Motor neuron (in vitro differentiated cells): ENCODE data around the gene CFAP100. TPM values are rescaled to one million over a fixed set of nuclear protein-coding genes. Genes with fewer than 3 reads are reported as not detected.

Experiments
- ATAC-seq, 8 experiments: fragments of 200-7000 bp; cut with Tn5 transposase; replicated peaks in 6 of 8; 2 replicates each; pipeline ENCODE4 v1.8.0; 2021; ENCODE audit warnings: mild to moderate bottlenecking in 8 of 8, moderate library complexity in 8 of 8
- H3K27ac ChIP-seq, 2 donors: fragments of 250-450 bp; sonication (Bioruptor Pico); 2 replicates each; pipeline ENCODE4 v1.9.0; 2021; ENCODE audit warnings: antibody characterized with exemption in 2 of 2, mild to moderate bottlenecking in 2 of 2, moderate library complexity in 1 of 2
- H3K4me1 ChIP-seq, 2 donors: fragments of 250-450 bp; sonication (Bioruptor Pico); replicated peaks in 1 of 2; 2 replicates each; pipeline ENCODE4 v1.6.1; 2021; ENCODE audit warnings: antibody characterized with exemption in 2 of 2, mild to moderate bottlenecking in 2 of 2, moderate library complexity in 1 of 2
- H3K4me3 ChIP-seq, 5 donors: fragments of 250-450 bp; sonication (Bioruptor Pico); 2 replicates each; pipeline ENCODE4 v1.9.0; 2021; ENCODE audit warnings: antibody characterized with exemption in 5 of 5, mild to moderate bottlenecking in 5 of 5, moderate library complexity in 4 of 5
- WGBS, 10 experiments: fragments of 450-650 bp; shearing (Covaris generic); methylation state at CpG; one replicate each; pipeline ENCODE4 v1.0.0; 2022; 5-methylcytosine and 5-hydroxymethylcytosine counted together
- in situ Hi-C, 9 experiments: fragments of 400-800 bp; cut with MboI; loops; one replicate each; pipeline ENCODE4 v1.15.0; 2021; ENCODE audit warnings: low sequenced_read_pairs in 9 of 9, low pct_unique_long_range_greater_than_20kb in 2 of 9; ENCODE audit not compliant: unreplicated experiment in 9 of 9
- total RNA-seq, 8 experiments: library from RNA; unstranded; fragments of 300-600 nt; gene quantifications; 2 replicates each; pipeline versions ENCODE4 v1.2.3 to v1.2.4, GENCODE V29; 2022

CFAP100 gene
- total RNA-seq, 8 experiments from 2014 or later = 0.22 to 5.8 (median 0.66) TPM; not detected in 4

- Histone ChIP-seq H3K4me1 (peaks cover 29 to 31% of the 10 kb centered on the region in 2 donors), H3K4me3 (no peak overlapping the region), H3K27ac (no peak overlapping the region)
- ATAC-seq = no peak
- in situ Hi-C loops = no loop called here
- WGBS, 10 experiments = 50 to 100% (median 83%) methylated on average over 1 to 2 of the region's 3 CpGs; no CpG with 5 or more reads in 5 of the 10 experiments
Observed at GRCh38 chr3:126484662-126485061, 90.0 kb downstream of the CFAP100 start.

GRCh38 chr3:126485176-126485897 is 90.6 kb downstream of the CFAP100 start:
- Histone ChIP-seq H3K27ac (peak overlapping the region in 1 of 2 donors; percentile 4), H3K4me3 (no peak overlapping the region), H3K4me1 (peaks cover 31 to 33% of the 10 kb centered on the region in 2 donors)
- in situ Hi-C loops = no loop called here
- 0 to 100% (median 39%) methylated on average over 1 to 4 of the region's 8 CpGs; no CpG with 5 or more reads in 1 of the 10 experiments for WGBS, 10 experiments
- peak in 7 of 8 experiments; percentile 41 to 82 (median 81) for ATAC-seq

GRCh38 chr3:126485956-126486355 is 91.2 kb downstream of the CFAP100 start:
- H3K4me3 ChIP-seq = no peak overlapping the region
- no peak overlapping the region for H3K27ac ChIP-seq
- in situ Hi-C loops = no loop called here
- ATAC-seq = no peak
- H3K4me1 ChIP-seq = peaks cover 30 to 34% of the 10 kb centered on the region in 2 donors
- 58 to 96% (median 86%) methylated on average over 2 to 5 of the region's 9 CpGs; no CpG with 5 or more reads in 5 of the 10 experiments for WGBS, 10 experiments

Other genes starting within 250 kb of the CFAP100 start
- 1 to 10 TPM in 3 of 8 experiments, under 1 TPM in 5; 0.27 to 7.8 (median 0.75) TPM for gene ALDH1L1, start 214.3 kb upstream of the CFAP100 start, total RNA-seq
- gene KLF15, start 37.5 kb upstream of the CFAP100 start, total RNA-seq = 1 to 10 TPM; 1.6 to 4.7 (median 2.9) TPM
- 10 to 100 TPM; 15.1 to 32.0 (median 24.2) TPM for gene ZXDC, start 81.0 kb downstream of the CFAP100 start, total RNA-seq
- gene UROC1, start 122.9 kb downstream of the CFAP100 start, total RNA-seq = under 1 TPM in 6 of 8 experiments, not detected in 2; 0.04 to 0.38 (median 0.10) TPM
- 1 to 10 TPM in 1 of 8 experiments, under 1 TPM in 2, not detected in 5; 0.28 to 1.6 (median 0.40) TPM for gene CHST13, start 129.2 kb downstream of the CFAP100 start, total RNA-seq
- gene C3orf22, start 164.0 kb downstream of the CFAP100 start, total RNA-seq = under 1 TPM in 2 of 8 experiments, not detected in 6; 0.15 to 0.47 TPM